ENCODE data around the gene PALM.

GRCh38 chr19:732148-733069, 23.7 kb downstream of the PALM start:
- TF ChIP-seq POLR2A (IDR thresholded peaks at IDR 0.05): no peak
- TF ChIP-seq, protein P1, sequence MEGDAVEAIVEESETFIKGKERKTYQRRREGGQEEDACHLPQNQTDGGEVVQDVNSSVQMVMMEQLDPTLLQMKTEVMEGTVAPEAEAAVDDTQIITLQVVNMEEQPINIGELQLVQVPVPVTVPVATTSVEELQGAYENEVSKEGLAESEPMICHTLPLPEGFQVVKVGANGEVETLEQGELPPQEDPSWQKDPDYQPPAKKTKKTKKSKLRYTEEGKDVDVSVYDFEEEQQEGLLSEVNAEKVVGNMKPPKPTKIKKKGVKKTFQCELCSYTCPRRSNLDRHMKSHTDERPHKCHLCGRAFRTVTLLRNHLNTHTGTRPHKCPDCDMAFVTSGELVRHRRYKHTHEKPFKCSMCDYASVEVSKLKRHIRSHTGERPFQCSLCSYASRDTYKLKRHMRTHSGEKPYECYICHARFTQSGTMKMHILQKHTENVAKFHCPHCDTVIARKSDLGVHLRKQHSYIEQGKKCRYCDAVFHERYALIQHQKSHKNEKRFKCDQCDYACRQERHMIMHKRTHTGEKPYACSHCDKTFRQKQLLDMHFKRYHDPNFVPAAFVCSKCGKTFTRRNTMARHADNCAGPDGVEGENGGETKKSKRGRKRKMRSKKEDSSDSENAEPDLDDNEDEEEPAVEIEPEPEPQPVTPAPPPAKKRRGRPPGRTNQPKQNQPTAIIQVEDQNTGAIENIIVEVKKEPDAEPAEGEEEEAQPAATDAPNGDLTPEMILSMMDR (IDR thresholded peaks at IDR 0.05 in 4 of 5, conservative IDR thresholded peaks at IDR 0.05 in 1 of 5): no peak

Data from gastrocnemius medialis (tissue), 4 donors.